Measurements from ENCODE around the gene AP5S1. TPM values are rescaled to one million over a fixed set of nuclear protein-coding genes. Genes with fewer than 3 reads are reported as not detected.

Gene AP5S1
- total RNA-seq, 1 donor from 2014 or later = 12.8 TPM

GRCh38 chr20:3812975-3813847, 7.1 kb upstream of the AP5S1 start:
- H3K4me3 Mint-ChIP-seq = no peak overlapping the region
- no peaks in the 10 kb centered on the region for H3K9me3 Mint-ChIP-seq
- no peak for DNase-seq (ENCODE audit: low read depth, low spot score)
- H3K36me3 Mint-ChIP-seq (ENCODE audit: low read depth) = no peaks in the 10 kb centered on the region
- H3K4me1 Mint-ChIP-seq = peaks cover 21% of the 10 kb centered on the region
- TF ChIP-seq, protein P1, sequence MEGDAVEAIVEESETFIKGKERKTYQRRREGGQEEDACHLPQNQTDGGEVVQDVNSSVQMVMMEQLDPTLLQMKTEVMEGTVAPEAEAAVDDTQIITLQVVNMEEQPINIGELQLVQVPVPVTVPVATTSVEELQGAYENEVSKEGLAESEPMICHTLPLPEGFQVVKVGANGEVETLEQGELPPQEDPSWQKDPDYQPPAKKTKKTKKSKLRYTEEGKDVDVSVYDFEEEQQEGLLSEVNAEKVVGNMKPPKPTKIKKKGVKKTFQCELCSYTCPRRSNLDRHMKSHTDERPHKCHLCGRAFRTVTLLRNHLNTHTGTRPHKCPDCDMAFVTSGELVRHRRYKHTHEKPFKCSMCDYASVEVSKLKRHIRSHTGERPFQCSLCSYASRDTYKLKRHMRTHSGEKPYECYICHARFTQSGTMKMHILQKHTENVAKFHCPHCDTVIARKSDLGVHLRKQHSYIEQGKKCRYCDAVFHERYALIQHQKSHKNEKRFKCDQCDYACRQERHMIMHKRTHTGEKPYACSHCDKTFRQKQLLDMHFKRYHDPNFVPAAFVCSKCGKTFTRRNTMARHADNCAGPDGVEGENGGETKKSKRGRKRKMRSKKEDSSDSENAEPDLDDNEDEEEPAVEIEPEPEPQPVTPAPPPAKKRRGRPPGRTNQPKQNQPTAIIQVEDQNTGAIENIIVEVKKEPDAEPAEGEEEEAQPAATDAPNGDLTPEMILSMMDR (conservative IDR thresholded peaks at IDR 0.05) = no peak
- no peak overlapping the region for H3K27ac Mint-ChIP-seq (ENCODE audit: unreplicated experiment)
- no peaks in the 10 kb centered on the region for H3K27me3 Mint-ChIP-seq (ENCODE audit: low read depth)

- Mint-ChIP-seq H3K4me1 (peaks cover 21% of the 10 kb centered on the region), H3K27ac (ENCODE audit: unreplicated experiment) (no peak overlapping the region), H3K27me3 (ENCODE audit: low read depth) (no peaks in the 10 kb centered on the region), H3K4me3 (no peak overlapping the region), H3K36me3 (ENCODE audit: low read depth) (no peaks in the 10 kb centered on the region), H3K9me3 (no peaks in the 10 kb centered on the region)
- TF ChIP-seq, protein P1 (conservative IDR thresholded peaks at IDR 0.05) = no peak
- DNase-seq (ENCODE audit: low read depth, low spot score) = no peak
Observed at GRCh38 chr20:3813848-3814581, 6.3 kb upstream of the AP5S1 start.

- Mint-ChIP-seq H3K27me3 (ENCODE audit: low read depth) (no peaks in the 10 kb centered on the region), H3K9me3 (no peaks in the 10 kb centered on the region), H3K27ac (ENCODE audit: unreplicated experiment) (no peak overlapping the region), H3K4me1 (peaks cover 25% of the 10 kb centered on the region), H3K4me3 (no peak overlapping the region), H3K36me3 (ENCODE audit: low read depth) (no peaks in the 10 kb centered on the region)
- TF ChIP-seq, protein P1 (conservative IDR thresholded peaks at IDR 0.05) = no peak
- DNase-seq (ENCODE audit: low read depth, low spot score) = no peak
Observed at GRCh38 chr20:3814928-3815495, 5.3 kb upstream of the AP5S1 start.

GRCh38 chr20:3815703-3816315, 4.5 kb upstream of the AP5S1 start:
- H3K4me3 Mint-ChIP-seq = no peak overlapping the region

More at GRCh38 chr20:3815703-3816315, 4.5 kb upstream of the AP5S1 start:
- peaks cover 28% of the 10 kb centered on the region for H3K4me1 Mint-ChIP-seq
- H3K27ac Mint-ChIP-seq (ENCODE audit: unreplicated experiment) = no peak overlapping the region
- no peak for DNase-seq (ENCODE audit: low read depth, low spot score)
- no peaks in the 10 kb centered on the region for H3K36me3 Mint-ChIP-seq (ENCODE audit: low read depth)
- no peaks in the 10 kb centered on the region for H3K9me3 Mint-ChIP-seq
- H3K27me3 Mint-ChIP-seq (ENCODE audit: low read depth) = no peaks in the 10 kb centered on the region
- TF ChIP-seq, protein P1 (conservative IDR thresholded peaks at IDR 0.05) = no peak

Measured in neural crest cell (in vitro differentiated cells).